ENCODE measurements around the gene TLE4. TPM values are rescaled to one million over a fixed set of nuclear protein-coding genes. Genes with fewer than 3 reads are reported as not detected.

The TLE4 gene
- total RNA-seq (10 to 100 TPM; 21.6 to 36.1 TPM), polyA plus RNA-seq (ENCODE audit: insufficient read length in 6 of 6) (10 to 100 TPM; 24.2 to 38.3 (median 33.8) TPM)
- long read RNA-seq, donor 1, partial matches to known transcripts: 7 of 7 reads
- long read RNA-seq, donor 1, other reads (novel, unspliced or antisense): 0 of 7 reads
- long read RNA-seq, donor 2, partial matches to known transcripts: 0 of 1 reads
- long read RNA-seq, donor 2, other reads (novel, unspliced or antisense): 0 of 1 reads
- long read RNA-seq, donor 3, partial matches to known transcripts: 0 of 1 reads
- long read RNA-seq, donor 3, other reads (novel, unspliced or antisense): 0 of 1 reads
- long read RNA-seq, donor 4, partial matches to known transcripts: 1 of 3 reads
- long read RNA-seq, donor 4, other reads (novel, unspliced or antisense): 2 of 3 reads
- long read RNA-seq, donor 5: 0 reads
- long read RNA-seq, donor 6, partial matches to known transcripts: 0 of 1 reads
- long read RNA-seq, donor 6, other reads (novel, unspliced or antisense): 0 of 1 reads
- long read RNA-seq, donor 7, partial matches to known transcripts: 0 of 1 reads
- long read RNA-seq, donor 7, other reads (novel, unspliced or antisense): 0 of 1 reads
- long read RNA-seq, donor 8: 0 reads
- long read RNA-seq, donor 9: 0 reads
- long read RNA-seq, donor 10: 0 reads
- long read RNA-seq, donor 11, partial matches to known transcripts: 35 of 36 reads
- long read RNA-seq, donor 11, other reads (novel, unspliced or antisense): 0 of 36 reads
- long read RNA-seq, donor 12, partial matches to known transcripts: 10 of 12 reads
- long read RNA-seq, donor 12, other reads (novel, unspliced or antisense): 0 of 12 reads

DNA sequence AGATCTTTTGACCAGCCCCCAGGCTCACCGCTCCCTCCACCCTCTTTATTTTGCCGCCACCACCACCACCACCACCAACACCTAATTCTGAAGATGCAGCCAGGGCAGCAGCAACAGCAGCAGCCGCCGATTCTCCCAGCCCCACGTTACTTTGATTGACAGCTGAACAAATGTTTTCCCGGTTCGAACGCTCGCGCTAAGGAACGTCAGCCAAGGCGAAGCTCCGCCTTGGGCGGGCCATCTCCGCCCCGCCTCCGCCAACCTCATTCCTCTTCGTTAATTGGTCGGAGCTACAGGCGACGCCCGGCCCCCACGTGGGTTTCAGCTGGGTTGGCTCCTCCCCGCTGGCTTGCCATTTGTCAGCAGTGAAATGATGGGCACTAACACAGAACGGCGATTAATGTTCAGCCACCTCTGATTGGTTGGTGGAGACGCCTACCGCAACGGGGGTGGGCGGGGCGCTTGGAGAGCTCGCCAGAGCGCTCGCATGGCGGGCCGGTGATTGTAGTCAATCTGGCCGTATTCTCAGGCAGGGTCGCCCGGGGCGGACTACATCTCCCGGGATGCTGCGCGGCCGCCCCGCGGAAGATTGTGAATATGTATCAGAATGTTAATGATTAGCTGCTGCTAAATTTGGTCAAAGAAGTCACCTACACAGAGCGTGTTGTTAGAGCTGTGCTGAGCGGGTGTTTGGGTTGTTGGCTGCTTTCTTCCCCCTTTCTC, at the start of gene TLE4:
TSS of gene TLE4 (plus strand) at position 657 of the 723 bp plus-strand sequence. CDS start 826 bp downstream, outside the sequence.
- intact Hi-C loops (cut with DNase I): no loop called here
- Histone ChIP-seq H3K4me1 (peaks cover 18 to 44% of the 10 kb centered on the region in 2 donors), H3K27me3 (peaks cover 0 to 8% of the 10 kb centered on the region in 2 donors), H3K4me3 (peak within 1 kb of the TSS; percentile 86 to 92), H3K36me3 (no peaks in the 10 kb centered on the region), H3K9me3 (no peaks in the 10 kb centered on the region), H3K27ac (peak within 1 kb of the TSS; percentile 95 to 99)
- peak; percentile 95 for ATAC-seq
- TF ChIP-seq, protein P1, sequence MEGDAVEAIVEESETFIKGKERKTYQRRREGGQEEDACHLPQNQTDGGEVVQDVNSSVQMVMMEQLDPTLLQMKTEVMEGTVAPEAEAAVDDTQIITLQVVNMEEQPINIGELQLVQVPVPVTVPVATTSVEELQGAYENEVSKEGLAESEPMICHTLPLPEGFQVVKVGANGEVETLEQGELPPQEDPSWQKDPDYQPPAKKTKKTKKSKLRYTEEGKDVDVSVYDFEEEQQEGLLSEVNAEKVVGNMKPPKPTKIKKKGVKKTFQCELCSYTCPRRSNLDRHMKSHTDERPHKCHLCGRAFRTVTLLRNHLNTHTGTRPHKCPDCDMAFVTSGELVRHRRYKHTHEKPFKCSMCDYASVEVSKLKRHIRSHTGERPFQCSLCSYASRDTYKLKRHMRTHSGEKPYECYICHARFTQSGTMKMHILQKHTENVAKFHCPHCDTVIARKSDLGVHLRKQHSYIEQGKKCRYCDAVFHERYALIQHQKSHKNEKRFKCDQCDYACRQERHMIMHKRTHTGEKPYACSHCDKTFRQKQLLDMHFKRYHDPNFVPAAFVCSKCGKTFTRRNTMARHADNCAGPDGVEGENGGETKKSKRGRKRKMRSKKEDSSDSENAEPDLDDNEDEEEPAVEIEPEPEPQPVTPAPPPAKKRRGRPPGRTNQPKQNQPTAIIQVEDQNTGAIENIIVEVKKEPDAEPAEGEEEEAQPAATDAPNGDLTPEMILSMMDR (IDR thresholded peaks at IDR 0.05): no peak
- peak; percentile 99 to 100 (median 100) for DNase-seq

DNA sequence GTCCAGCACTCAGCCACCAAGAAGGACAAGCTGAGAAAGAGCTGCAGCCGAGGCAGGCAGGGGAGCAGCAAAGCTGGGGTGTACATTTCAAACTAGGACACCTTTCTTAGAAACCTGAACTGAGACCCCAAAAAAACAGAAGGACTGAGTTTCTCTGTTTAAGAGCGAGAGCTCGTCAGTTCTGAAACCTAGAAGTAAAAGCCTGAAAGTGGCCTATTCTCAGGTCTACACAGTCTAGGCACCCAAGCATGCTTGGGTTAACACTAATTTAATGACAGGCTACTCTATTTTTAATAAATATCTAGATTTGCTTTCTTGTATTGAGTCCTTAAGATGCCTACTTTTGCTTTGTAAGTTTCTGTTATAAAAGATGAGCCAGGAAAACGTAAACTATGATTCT, 49.0 kb upstream of the TLE4 start:
- Histone ChIP-seq H3K4me1 (no peaks in the 10 kb centered on the region), H3K4me3 (no peak overlapping the region), H3K27me3 (no peaks in the 10 kb centered on the region), H3K9me3 (no peaks in the 10 kb centered on the region), H3K27ac (no peak overlapping the region), H3K36me3 (no peaks in the 10 kb centered on the region)
- TF ChIP-seq, protein P1 (IDR thresholded peaks at IDR 0.05): no peak
- ATAC-seq: no peak
- DNase-seq: no peak
- intact Hi-C loops (cut with DNase I): no loop called here

DNA sequence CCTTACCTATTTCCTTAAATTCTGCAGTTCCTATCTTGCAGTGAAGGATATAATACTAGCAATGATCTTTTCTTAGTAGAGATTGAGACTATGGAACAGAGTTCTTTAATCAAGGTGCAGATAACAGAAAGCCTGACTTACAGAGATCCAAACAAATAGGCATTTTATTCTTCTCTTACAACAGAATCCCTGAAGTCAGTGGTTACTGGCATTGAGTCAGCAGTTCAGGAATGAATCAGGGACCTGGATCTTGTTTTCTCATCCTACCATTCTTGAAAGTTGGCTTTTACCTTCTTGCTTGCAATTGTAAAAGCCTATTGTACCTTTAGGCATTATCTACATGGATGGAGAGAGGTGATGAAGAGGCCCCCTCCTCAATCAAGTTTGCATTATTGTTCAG, 47.5 kb upstream of the TLE4 start:
- H3K27me3 ChIP-seq: no peaks in the 10 kb centered on the region
- no peak overlapping the region for H3K4me3 ChIP-seq
- TF ChIP-seq, protein P1 (IDR thresholded peaks at IDR 0.05): no peak
- H3K4me1 ChIP-seq: no peaks in the 10 kb centered on the region
- intact Hi-C loops (cut with DNase I): no loop called here
- H3K36me3 ChIP-seq: no peaks in the 10 kb centered on the region
- no peak for DNase-seq
- ATAC-seq: no peak
- H3K27ac ChIP-seq: no peak overlapping the region
- H3K9me3 ChIP-seq: no peaks in the 10 kb centered on the region

DNA sequence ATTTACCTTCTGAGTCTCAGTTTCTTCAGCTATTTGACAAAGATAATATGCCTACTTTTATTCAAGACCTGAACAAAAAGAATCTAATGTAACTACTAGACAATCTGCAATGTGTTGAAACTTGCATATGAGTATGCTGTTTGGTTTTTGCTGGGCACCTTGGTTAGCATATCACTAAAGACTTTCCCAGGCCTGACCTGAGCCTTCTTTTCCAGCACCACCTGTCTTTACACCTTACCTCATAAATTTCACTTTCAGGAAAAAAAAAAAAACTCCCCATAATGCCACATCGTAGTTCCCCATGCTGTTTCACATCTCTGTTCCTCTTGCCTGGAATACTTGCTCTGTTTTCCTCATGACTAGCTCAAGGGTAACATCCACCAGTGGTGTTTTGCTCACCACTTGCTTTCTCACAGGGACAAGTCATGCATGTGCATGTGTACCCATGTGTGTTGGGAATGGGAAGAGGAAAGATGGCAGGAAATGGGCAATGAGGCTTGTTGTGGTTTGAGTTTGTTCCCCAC, 45.6 kb upstream of the TLE4 start:
- Histone ChIP-seq H3K4me3 (no peak overlapping the region), H3K36me3 (no peaks in the 10 kb centered on the region), H3K27me3 (no peaks in the 10 kb centered on the region), H3K9me3 (no peaks in the 10 kb centered on the region), H3K4me1 (no peaks in the 10 kb centered on the region), H3K27ac (no peak overlapping the region)
- DNase-seq: no peak
- ATAC-seq: no peak
- TF ChIP-seq, protein P1 (IDR thresholded peaks at IDR 0.05): no peak
- intact Hi-C loops (cut with DNase I): no loop called here
